ENCODE results near the gene MMP11. TPM values are rescaled to one million over a fixed set of nuclear protein-coding genes. Genes with fewer than 3 reads are reported as not detected.

Gene MMP11
- total and polyA plus RNA-seq, 2 experiments from 2014 or later = 5.3 to 17.4 TPM

GRCh38 chr22:23806837-23807236 is 34.2 kb downstream of the MMP11 start (continued):
- TF ChIP-seq, protein P1, sequence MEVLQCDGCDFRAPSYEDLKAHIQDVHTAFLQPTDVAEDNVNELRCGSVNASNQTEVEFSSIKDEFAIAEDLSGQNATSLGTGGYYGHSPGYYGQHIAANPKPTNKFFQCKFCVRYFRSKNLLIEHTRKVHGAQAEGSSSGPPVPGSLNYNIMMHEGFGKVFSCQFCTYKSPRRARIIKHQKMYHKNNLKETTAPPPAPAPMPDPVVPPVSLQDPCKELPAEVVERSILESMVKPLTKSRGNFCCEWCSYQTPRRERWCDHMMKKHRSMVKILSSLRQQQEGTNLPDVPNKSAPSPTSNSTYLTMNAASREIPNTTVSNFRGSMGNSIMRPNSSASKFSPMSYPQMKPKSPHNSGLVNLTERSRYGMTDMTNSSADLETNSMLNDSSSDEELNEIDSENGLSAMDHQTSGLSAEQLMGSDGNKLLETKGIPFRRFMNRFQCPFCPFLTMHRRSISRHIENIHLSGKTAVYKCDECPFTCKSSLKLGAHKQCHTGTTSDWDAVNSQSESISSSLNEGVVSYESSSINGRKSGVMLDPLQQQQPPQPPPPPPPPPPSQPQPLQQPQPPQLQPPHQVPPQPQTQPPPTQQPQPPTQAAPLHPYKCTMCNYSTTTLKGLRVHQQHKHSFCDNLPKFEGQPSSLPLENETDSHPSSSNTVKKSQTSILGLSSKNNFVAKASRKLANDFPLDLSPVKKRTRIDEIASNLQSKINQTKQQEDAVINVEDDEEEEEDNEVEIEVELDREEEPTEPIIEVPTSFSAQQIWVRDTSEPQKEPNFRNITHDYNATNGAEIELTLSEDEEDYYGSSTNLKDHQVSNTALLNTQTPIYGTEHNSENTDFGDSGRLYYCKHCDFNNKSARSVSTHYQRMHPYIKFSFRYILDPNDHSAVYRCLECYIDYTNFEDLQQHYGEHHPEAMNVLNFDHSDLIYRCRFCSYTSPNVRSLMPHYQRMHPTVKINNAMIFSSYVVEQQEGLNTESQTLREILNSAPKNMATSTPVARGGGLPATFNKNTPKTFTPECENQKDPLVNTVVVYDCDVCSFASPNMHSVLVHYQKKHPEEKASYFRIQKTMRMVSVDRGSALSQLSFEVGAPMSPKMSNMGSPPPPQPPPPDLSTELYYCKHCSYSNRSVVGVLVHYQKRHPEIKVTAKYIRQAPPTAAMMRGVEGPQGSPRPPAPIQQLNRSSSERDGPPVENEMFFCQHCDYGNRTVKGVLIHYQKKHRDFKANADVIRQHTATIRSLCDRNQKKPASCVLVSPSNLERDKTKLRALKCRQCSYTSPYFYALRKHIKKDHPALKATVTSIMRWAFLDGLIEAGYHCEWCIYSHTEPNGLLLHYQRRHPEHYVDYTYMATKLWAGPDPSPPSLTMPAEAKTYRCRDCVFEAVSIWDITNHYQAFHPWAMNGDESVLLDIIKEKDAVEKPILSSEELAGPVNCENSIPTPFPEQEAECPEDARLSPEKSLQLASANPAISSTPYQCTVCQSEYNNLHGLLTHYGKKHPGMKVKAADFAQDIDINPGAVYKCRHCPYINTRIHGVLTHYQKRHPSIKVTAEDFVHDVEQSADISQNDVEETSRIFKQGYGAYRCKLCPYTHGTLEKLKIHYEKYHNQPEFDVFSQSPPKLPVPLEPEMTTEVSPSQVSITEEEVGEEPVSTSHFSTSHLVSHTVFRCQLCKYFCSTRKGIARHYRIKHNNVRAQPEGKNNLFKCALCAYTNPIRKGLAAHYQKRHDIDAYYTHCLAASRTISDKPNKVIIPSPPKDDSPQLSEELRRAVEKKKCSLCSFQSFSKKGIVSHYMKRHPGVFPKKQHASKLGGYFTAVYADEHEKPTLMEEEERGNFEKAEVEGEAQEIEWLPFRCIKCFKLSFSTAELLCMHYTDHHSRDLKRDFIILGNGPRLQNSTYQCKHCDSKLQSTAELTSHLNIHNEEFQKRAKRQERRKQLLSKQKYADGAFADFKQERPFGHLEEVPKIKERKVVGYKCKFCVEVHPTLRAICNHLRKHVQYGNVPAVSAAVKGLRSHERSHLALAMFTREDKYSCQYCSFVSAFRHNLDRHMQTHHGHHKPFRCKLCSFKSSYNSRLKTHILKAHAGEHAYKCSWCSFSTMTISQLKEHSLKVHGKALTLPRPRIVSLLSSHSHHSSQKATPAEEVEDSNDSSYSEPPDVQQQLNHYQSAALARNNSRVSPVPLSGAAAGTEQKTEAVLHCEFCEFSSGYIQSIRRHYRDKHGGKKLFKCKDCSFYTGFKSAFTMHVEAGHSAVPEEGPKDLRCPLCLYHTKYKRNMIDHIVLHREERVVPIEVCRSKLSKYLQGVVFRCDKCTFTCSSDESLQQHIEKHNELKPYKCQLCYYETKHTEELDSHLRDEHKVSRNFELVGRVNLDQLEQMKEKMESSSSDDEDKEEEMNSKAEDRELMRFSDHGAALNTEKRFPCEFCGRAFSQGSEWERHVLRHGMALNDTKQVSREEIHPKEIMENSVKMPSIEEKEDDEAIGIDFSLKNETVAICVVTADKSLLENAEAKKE (CRISPR knock-in tag; IDR thresholded peaks at IDR 0.05) = no peak
- TF ChIP-seq EZH2 (IDR thresholded peaks at IDR 0.05; ENCODE audit: low read depth, unreplicated experiment) = no peak
- TF ChIP-seq JUNB (IDR thresholded peaks at IDR 0.05; ENCODE audit: unreplicated experiment) = no peak
- TF ChIP-seq POLR2AphosphoS5 (IDR thresholded peaks at IDR 0.05; ENCODE audit: low read depth) = no peak
- no peak for TF ChIP-seq ZNF331 (CRISPR knock-in tag; IDR thresholded peaks at IDR 0.05; ENCODE audit: low read depth)
- TF ChIP-seq STAT1 (IDR thresholded peaks at IDR 0.05; ENCODE audit: unreplicated experiment) = no peak

- no peaks in the 10 kb centered on the region for H3K9me3 Mint-ChIP-seq
- Histone ChIP-seq H3K27ac (ENCODE audit: low read depth) (no peak overlapping the region), H3K36me3 (ENCODE audit: insufficient read depth) (peaks cover 15% of the 10 kb centered on the region; the same call in 1 of the 2 replicates), H3K9me2 (ENCODE audit: insufficient read depth) (0 out of 2 replicates have a peak, but pooled peaks cover 4% of the 10 kb centered on the region), H3K4me2 (no peak overlapping the region), H3K79me2 (replicated peaks; ENCODE audit: insufficient read depth) (no peaks in the 10 kb centered on the region), H3F3A (replicated peaks; ENCODE audit: low read depth) (no peaks in the 10 kb centered on the region), H3K27me3 (ENCODE audit: insufficient read depth) (no peaks in the 10 kb centered on the region), H3K4me3 (no peak overlapping the region), H4K20me1 (replicated peaks; ENCODE audit: insufficient read depth) (peaks cover 3% of the 10 kb centered on the region; the same call in 1 of the 2 replicates), H3K4me1 (ENCODE audit: insufficient read depth) (no peaks in the 10 kb centered on the region), H2AFZ (no peak overlapping the region)
- H3K36me3 Mint-ChIP-seq (ENCODE audit: low read depth) = peaks cover 78% of the 10 kb centered on the region
- DNase-seq (ENCODE audit: low spot score) (no peak), ATAC-seq (no peak)
- no peak overlapping the region for H3K27ac Mint-ChIP-seq
- H3K27me3 Mint-ChIP-seq (ENCODE audit: insufficient read depth, low read depth, poor library complexity) = peaks cover 2% of the 10 kb centered on the region
- no peak overlapping the region for H3K4me3 Mint-ChIP-seq
- no peaks in the 10 kb centered on the region for H3K4me1 Mint-ChIP-seq
- no peak for TF ChIP-seq ETS1 (IDR thresholded peaks at IDR 0.05)
- TF ChIP-seq JUNB (IDR thresholded peaks at IDR 0.05; ENCODE audit: unreplicated experiment) = no peak
- TF ChIP-seq, protein P1 (CRISPR knock-in tag; IDR thresholded peaks at IDR 0.05) = no peak
- TF ChIP-seq EZH2 (IDR thresholded peaks at IDR 0.05; ENCODE audit: low read depth, unreplicated experiment) = no peak
These were observed 39.7 kb downstream of the MMP11 start for GRCh38 chr22:23812378-23812777.
